Loucy (cell line): Measurements from ENCODE around the gene BSND.
"Not testable (repeated sequence)": the region's sequence is repeated elsewhere in the genome, so short reads cannot be mapped to it uniquely, and the experiment has no call there.

Source experiments
- H2AFZ ChIP-seq: fragments of 200-600 bp; sonication (generic); 2 replicates; pipeline ENCODE4 v1.6.0; 2016; ENCODE audit warnings: antibody characterized with exemption, mild to moderate bottlenecking, low read length, moderate library complexity
- H3F3A ChIP-seq: fragments of 200-600 bp; 2 replicates; pipeline ENCODE4 v1.6.0; 2016; ENCODE audit warnings: antibody characterized with exemption, low read depth, mild to moderate bottlenecking
- H3K27me3 ChIP-seq: fragments of 200-600 bp; sonication (generic); 2 replicates; pipeline ENCODE4 v1.6.1; 2014; ENCODE audit warnings: low read length, mild to moderate bottlenecking; ENCODE audit not compliant: insufficient read depth, poor library complexity, severe bottlenecking
- H3K36me3 ChIP-seq: fragments of 200-600 bp; sonication (generic); 2 replicates; pipeline ENCODE4 v1.6.1; 2016; ENCODE audit warnings: low read length; ENCODE audit not compliant: insufficient read depth
- H3K4me1 ChIP-seq: fragments of 200-600 bp; sonication (generic); 2 replicates; pipeline ENCODE4 v1.5.1; 2014; ENCODE audit warnings: low read length, mild to moderate bottlenecking; ENCODE audit not compliant: insufficient read depth, poor library complexity, severe bottlenecking
- H3K4me2 ChIP-seq: fragments of 200-600 bp; sonication (generic); 2 replicates; pipeline ENCODE4 v1.6.0; 2014; ENCODE audit warnings: antibody characterized with exemption, low read length, low read depth, mild to moderate bottlenecking; ENCODE audit not compliant: poor library complexity, severe bottlenecking
- H3K4me3 ChIP-seq: fragments of 200-600 bp; sonication (generic); 2 replicates; pipeline ENCODE4 v1.5.1; 2014; ENCODE audit warnings: low read length, mild to moderate bottlenecking, mixed read lengths; ENCODE audit not compliant: poor library complexity, severe bottlenecking
- H3K79me2 ChIP-seq: fragments of 200-600 bp; sonication (generic); 2 replicates; pipeline ENCODE4 v1.6.1; 2014; ENCODE audit warnings: low read length; ENCODE audit not compliant: insufficient read depth
- H3K9ac ChIP-seq: fragments of 200-600 bp; sonication (generic); 2 replicates; pipeline ENCODE4 v1.6.0; 2014; ENCODE audit warnings: mild to moderate bottlenecking, low read depth, low read length, moderate library complexity; ENCODE audit not compliant: poor library complexity, severe bottlenecking
- H3K9me2 ChIP-seq: fragments of 200-600 bp; sonication (generic); replicated peaks from 2 replicates; pipeline ENCODE4 v1.6.1; 2016; ENCODE audit warnings: low read depth, low read length, mixed read lengths
- H3K9me3 ChIP-seq: fragments of 200-600 bp; sonication (generic); 2 replicates; pipeline ENCODE4 v1.6.1; 2014; ENCODE audit warnings: mild to moderate bottlenecking, antibody characterized with exemption, low read length, low read depth; ENCODE audit not compliant: insufficient read depth
- H4K20me1 ChIP-seq: fragments of 200-600 bp; sonication (generic); 2 replicates; pipeline ENCODE4 v1.6.0; 2014; ENCODE audit warnings: antibody characterized with exemption, low read length, mild to moderate bottlenecking; ENCODE audit not compliant: insufficient read depth, poor library complexity, severe bottlenecking
- CTCF ChIP-seq: fragments of 200-600 bp; sonication (generic); conservative IDR thresholded peaks from 2 replicates; pipeline ENCODE4 v1.5.1; 2014; ENCODE audit warnings: mild to moderate bottlenecking, antibody characterized with exemption, low read length
- EZH2phosphoT487 ChIP-seq: fragments of 200-600 bp; IDR thresholded peaks from 2 replicates; pipeline ENCODE4 v1.6.1; 2018; ENCODE audit warnings: antibody characterized with exemption, mild to moderate bottlenecking, moderate library complexity, borderline replicate concordance

The BSND gene

GRCh38 chr1:55015731-55016620, 17.2 kb downstream of the BSND start:
- H3K27me3 ChIP-seq = no peaks in the 10 kb centered on the region
- H3K4me2 ChIP-seq = no peak overlapping the region

GRCh38 chr1:55018395-55018794, 19.7 kb downstream of the BSND start:
- Histone ChIP-seq H3K4me2 (no peak overlapping the region), H4K20me1 (no peaks in the 10 kb centered on the region), H3K27me3 (no peaks in the 10 kb centered on the region), H3F3A (no peaks in the 10 kb centered on the region), H3K4me3 (no peak overlapping the region), H3K9me2 (no peaks in the 10 kb centered on the region), H2AFZ (no peak overlapping the region), H3K4me1 (no peaks in the 10 kb centered on the region), H3K36me3 (no peaks in the 10 kb centered on the region), H3K9ac (no peak overlapping the region), H3K9me3 (no peaks in the 10 kb centered on the region), H3K79me2 (no peaks in the 10 kb centered on the region)
- no peak for TF ChIP-seq CTCF
- TF ChIP-seq EZH2phosphoT487 = no peak

More at GRCh38 chr1:55015731-55016620, 17.2 kb downstream of the BSND start:
- Histone ChIP-seq H2AFZ (no peak overlapping the region), H3K9me2 (no peaks in the 10 kb centered on the region), H3K79me2 (no peaks in the 10 kb centered on the region), H3K9ac (no peak overlapping the region), H3K9me3 (no peaks in the 10 kb centered on the region), H3F3A (no peaks in the 10 kb centered on the region), H3K36me3 (no peaks in the 10 kb centered on the region), H4K20me1 (no peaks in the 10 kb centered on the region), H3K4me3 (no peak overlapping the region), H3K4me1 (no peaks in the 10 kb centered on the region)
- no peak for TF ChIP-seq CTCF
- no peak for TF ChIP-seq EZH2phosphoT487

GRCh38 chr1:55021942-55022546, 23.3 kb downstream of the BSND start:
- Histone ChIP-seq H2AFZ (peak overlapping the region; percentile 71), H3F3A (no peaks in the 10 kb centered on the region), H3K27me3 (no peaks in the 10 kb centered on the region), H3K9me2 (no peaks in the 10 kb centered on the region), H4K20me1 (no peaks in the 10 kb centered on the region), H3K36me3 (no peaks in the 10 kb centered on the region), H3K4me2 (no peak overlapping the region), H3K9ac (peak overlapping the region; percentile 36), H3K4me3 (no peak overlapping the region), H3K4me1 (no peaks in the 10 kb centered on the region), H3K9me3 (no peaks in the 10 kb centered on the region), H3K79me2 (no peaks in the 10 kb centered on the region)
- TF ChIP-seq EZH2phosphoT487 (no peak), CTCF (peak; percentile 92)

- not testable (repeated sequence) for H3F3A ChIP-seq, H3K4me3 ChIP-seq, H3K9me3 ChIP-seq, H3K36me3 ChIP-seq, H4K20me1 ChIP-seq, H3K27me3 ChIP-seq, H2AFZ ChIP-seq, H3K4me2 ChIP-seq, H3K9ac ChIP-seq, H3K79me2 ChIP-seq, H3K9me2 ChIP-seq, H3K4me1 ChIP-seq
Observed at GRCh38 chr1:55024163-55024562, 25.4 kb downstream of the BSND start.

- not testable (repeated sequence) for H3K4me1 ChIP-seq, H3K9me3 ChIP-seq, H3K4me3 ChIP-seq, H3K4me2 ChIP-seq, H3K79me2 ChIP-seq, H3F3A ChIP-seq, H3K9ac ChIP-seq, H3K36me3 ChIP-seq, H3K27me3 ChIP-seq, H3K9me2 ChIP-seq, H4K20me1 ChIP-seq, H2AFZ ChIP-seq
Observed at GRCh38 chr1:55026682-55027081, 27.9 kb downstream of the BSND start.
